OCI-LY7 (cell line): ENCODE measurements around the gene NLGN4Y.

Experiments used
- EZH2phosphoT487 ChIP-seq: fragments of 200-600 bp; sonication (generic); IDR thresholded peaks from 2 replicates; pipeline ENCODE4 v1.6.1; 2018; ENCODE audit warnings: low read depth, borderline replicate concordance, mild to moderate bottlenecking, mixed run types, antibody characterized with exemption, low read length, moderate library complexity, mixed read lengths
- TF ChIP-seq, protein P1 (sequence below): fragments of 200-600 bp; sonication (generic); conservative IDR thresholded peaks from 2 replicates; pipeline ENCODE4 v1.5.1; 2014; ENCODE audit warnings: mild to moderate bottlenecking, antibody characterized with exemption, low read length, moderate library complexity, mixed read lengths

DNA sequence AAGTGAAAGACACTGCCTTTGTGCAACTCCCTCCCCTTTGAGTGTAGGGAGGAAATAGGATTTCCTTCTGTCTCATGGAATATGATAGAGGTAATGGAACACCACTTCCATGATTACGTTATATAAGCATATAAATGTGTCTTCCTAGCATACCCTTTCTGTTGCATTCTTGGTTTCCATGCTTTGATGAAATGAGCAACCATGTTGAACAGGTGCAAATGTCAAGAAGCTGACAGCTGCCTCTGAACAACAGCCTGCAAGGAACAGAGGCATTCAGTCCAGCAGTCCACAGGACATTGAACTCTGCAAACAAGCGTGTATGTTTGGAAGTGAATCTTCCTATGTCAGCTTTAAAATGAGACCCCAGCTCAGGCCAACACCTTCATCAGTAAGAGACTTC, 117.5 kb downstream of the NLGN4Y start:
- TF ChIP-seq, protein P1, sequence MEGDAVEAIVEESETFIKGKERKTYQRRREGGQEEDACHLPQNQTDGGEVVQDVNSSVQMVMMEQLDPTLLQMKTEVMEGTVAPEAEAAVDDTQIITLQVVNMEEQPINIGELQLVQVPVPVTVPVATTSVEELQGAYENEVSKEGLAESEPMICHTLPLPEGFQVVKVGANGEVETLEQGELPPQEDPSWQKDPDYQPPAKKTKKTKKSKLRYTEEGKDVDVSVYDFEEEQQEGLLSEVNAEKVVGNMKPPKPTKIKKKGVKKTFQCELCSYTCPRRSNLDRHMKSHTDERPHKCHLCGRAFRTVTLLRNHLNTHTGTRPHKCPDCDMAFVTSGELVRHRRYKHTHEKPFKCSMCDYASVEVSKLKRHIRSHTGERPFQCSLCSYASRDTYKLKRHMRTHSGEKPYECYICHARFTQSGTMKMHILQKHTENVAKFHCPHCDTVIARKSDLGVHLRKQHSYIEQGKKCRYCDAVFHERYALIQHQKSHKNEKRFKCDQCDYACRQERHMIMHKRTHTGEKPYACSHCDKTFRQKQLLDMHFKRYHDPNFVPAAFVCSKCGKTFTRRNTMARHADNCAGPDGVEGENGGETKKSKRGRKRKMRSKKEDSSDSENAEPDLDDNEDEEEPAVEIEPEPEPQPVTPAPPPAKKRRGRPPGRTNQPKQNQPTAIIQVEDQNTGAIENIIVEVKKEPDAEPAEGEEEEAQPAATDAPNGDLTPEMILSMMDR: no peak
- TF ChIP-seq EZH2phosphoT487: no peak
